Colon (tissue), 2 donors: Measurements from ENCODE around the gene HSPA4.
"Not testable (repeated sequence)": the region's sequence is repeated elsewhere in the genome, so short reads cannot be mapped to it uniquely, and the experiment has no call there.

ENCODE experiments used
- FAIRE-seq: peaks from 2 replicates; lab custom pipeline; 2012; peaks lifted over from hg19 to GRCh38; lab: Jason Lieb, UNC
- donor health status: control.
- donor health status: control.

The HSPA4 gene

DNA sequence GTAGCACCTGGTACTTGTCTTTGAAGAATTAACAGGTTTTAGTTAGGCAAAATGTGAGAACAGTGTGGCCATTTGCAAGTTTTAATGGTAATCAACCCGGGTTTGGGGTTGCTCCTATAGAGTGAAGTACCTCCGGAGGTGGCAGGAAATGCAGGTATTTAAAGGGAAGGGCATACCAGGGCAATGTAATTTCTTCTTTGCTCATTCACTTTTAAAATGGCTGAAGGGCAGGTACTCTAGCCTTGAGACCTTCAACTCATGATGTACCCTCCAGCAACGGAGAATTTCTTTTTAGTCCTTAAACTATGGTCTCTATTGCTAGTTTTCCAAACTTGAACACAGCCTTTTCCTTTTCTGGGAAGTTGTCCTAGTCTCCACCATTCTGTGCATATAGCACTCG is 1.3 kb upstream of the HSPA4 start:
- FAIRE-seq = no peak

DNA sequence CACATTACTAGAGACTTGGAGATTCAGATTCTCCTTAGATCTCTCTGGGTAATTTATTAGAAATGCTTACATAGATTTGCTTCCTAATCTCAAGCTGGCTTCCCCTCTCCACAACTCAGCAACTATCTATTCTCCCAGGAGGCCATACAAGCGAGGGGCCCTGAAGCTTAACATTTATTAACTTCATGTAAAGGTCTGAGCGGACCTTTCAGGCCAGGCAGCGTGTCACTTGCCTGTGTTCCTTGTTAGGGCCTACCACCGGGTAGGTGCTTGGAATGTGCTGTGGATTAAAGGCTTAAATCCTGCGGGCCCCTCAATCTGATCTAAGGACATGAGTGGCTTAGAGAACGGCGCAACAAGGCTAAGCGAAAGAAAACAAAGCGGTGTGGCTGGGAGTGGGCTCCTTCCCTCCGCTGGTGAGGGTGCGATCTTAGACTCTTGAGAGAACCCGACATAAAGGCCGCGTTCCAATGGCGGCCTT is 712 bp upstream of the HSPA4 start:
- no peak for FAIRE-seq

DNA sequence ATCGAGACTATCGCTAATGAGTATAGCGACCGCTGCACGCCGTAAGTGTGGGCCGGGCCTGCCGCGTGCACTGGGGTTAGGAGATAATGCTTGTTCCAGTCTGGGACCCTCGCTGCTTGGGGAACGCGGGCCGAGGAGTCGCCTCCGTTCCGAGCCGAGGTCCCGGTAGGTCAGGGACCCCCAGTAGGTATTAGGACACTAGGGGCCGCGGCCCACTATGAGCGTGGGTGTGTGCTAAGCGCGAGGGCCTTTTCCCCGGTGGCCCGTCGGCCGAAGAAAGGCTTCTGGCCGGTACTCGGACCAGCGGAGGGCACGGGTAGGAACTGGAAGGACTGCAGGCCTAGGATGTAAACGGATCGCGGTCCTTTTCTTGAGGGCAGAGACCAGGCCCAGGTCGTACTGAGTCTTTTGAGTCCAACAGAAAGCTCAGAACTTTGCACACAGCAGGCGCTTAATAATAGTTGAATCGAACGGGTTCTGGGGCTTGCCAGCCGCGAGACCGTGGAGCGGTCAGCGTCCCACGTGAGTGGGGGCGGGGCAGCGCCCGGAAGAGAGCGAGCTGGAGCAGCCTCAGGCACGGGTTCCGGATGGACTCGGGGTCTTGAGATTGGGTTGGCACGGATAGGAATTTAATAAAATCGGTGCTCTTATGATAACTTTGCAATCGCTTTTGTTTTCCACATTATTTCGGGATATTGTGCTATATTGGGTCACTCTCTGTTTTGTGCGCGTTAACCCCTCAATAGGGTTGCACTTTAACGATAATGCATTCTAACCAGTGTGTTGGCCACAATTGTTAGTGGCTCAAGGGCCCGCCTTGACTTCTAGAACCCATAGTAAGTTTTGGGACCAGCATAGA is 733 bp downstream of the HSPA4 start:
- no peak for FAIRE-seq

DNA sequence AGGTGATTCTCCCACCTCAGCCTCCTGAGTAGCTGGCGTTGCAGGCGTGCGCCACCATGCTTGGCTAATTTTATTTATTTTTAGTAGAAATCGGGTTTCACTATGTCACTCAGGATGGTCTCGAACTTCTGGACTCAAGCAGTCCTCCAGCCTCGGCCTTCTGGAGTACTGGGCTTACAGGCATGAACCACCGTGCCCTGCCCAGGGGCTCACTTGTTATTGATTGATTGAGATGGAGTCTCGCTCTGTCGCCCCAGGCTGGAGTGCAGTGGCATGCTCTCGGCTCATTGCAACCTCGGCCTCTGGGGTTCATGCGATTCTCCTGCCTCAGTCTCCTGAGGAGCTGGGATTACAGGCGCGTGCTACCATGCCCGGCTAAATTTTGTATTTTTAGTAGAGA is 1.6 kb downstream of the HSPA4 start:
- no peak for FAIRE-seq

DNA sequence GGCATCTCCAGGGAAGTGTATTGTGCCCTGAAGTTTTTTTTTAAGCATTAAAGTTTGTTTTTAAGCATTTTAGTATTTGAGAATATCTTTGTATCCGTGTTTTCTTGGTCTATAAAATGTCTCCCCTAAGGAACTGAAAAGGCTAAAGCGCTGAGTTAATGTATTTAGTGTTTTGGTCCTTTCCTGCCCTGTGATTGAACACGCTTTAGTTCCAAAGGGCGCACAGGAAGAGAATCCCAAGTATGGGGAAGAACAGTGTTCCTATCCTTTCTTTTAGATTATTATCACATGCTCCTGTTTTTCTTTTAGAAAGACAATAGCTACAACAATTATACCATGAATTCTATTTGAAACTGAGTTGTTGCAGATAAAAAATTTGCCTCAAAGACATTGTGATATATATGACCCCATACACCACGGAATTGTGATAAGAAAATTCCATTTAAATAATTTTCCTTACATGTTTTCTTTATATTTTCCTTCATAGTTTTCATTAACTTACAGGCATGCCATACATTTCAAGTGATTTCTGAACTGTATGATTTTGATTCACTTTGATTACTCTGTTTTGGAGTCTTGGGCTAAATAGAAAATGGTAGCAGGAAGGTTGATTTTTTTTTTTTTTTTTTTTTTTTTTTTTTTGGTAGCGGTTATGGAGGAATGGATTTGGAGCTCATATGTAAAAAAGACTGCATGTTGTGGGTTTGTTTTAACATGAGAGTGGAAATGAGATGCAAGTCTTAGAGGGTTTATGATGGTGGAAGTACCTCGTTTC is 3.1 kb downstream of the HSPA4 start:
- FAIRE-seq = no peak

DNA sequence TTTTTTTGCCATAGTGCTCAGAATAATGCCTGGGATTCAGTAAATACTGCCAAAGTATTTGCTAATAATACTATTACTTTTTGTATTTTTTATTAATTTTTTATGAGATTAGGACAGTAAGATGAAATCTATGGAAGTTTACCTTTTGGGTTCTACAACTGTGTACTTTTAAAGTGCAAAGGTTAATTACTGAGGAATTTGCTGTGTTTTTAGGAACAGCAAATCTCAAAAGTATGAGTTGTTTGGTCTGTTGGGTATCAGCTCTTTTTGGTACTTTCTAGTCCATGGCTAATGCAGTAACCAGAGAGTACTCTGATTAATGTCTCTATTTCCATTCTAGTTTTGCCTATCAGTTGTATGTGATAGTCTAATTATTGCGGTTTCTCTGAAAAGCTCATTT is 5.1 kb downstream of the HSPA4 start:
- no peak for FAIRE-seq

DNA sequence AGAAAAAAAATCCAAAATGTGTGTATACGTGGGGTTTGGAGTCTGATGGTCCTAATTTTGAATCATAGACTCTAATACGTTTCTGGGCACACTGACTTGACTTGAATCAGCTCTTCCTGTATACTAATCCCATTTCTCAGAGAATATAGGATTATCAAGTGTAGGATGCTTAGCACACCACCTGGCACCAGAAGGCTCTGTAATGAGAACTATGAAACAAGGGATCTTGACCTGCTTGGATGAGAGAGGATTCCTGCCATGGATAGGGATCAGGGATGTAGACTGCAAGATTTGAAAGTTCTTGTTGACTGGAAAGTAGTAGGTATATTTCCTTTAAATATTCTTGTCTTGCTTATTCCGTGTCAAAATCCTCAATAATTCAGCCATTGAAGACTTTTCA is 7.8 kb downstream of the HSPA4 start:
- FAIRE-seq = no peak

DNA sequence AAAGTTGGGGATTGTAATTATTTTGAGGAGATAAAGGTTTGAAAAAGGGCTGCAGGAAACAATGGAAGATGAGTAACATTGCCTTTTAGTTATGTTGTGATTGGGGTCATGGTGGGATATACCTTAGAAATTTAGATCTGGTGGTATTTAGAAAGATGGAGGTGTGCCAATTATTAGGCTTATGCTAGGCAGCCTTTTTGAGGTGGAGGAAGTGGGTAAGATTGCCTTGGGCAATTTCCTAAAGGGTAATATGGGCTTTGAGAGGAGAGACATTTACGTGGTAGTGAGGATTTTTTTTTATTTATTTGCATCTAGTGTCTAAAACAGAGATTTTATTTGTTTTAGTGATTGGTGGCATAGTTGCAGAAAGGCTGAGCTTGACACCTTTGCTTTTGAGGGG is 10.5 kb downstream of the HSPA4 start:
- FAIRE-seq = no peak

DNA sequence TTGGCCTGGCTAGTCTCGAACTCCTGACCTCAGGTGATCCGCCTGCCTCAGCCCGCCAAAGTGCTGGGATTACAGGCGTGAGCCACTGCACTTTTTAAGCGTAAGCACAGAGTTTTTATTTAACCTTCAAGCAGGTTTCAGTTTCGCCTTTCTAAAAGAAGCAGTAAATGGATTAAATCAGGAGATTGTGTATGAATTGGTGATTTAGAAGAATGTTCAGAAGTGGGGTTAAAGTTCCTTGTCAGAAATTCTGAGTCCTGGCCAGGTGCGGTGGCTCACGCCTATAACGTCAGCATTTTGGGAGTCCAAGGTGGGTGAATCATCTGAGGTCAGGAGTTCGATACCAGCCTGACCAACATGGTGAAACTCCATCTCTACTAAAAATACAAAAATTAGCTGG is 12.2 kb downstream of the HSPA4 start:
- FAIRE-seq = no peak

DNA sequence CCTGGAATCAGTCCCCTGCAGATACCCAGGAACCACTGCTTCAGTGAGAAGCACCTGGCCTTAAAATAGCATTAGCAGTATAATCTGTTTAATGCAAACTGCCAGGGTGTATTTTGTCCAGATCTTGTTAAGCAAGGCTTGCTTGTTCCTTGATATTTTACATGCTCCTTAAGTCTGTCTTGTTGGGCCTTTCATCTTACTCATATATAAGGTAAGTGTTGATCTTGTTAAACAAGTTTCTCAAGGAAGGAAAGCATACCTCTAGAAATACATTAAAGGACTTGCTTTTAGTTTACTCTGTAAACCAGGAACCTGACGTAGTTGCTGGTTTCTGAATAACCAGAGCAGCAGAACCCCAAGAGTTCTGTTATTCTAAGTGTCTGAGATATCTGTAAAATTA is 13.7 kb downstream of the HSPA4 start:
- no peak for FAIRE-seq

DNA sequence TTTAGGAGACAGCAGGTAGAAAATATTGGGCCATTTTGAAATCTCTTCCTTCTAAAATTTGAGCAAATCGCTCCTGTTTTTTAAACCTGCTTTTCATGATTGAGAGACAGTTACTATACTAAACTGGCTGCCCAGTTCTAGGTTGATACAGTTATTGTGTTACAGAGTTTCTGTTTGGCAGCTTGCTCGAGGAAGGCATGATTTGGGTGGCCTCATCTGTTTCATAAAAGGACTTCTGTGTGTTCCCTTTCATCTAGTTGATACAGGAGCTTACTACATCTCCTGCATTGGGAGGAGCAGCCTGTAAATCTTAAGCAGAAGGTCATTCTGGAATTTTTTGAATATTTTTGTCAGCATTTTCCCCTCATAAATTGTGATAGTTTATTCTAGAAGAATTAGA is 14.2 kb downstream of the HSPA4 start:
- no peak for FAIRE-seq

DNA sequence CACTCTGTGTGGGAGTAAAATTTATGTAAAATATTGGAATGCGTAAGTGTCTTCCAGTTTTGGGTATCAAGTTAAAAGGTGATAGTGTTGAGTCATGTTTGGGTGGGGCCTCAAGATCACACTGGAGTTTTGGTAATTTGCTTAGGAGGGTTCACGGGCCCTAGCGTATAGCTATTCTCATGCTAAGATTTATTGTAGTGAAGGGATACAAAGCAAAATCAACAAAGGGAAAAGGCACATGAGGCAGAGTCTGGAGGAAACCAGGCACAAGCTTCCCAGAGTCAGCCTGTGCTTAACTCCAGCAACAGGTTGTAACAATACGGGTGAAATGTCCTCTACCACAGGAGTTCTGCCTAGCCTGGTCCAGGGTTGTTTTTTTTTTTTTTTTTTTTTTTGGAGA is 20.2 kb downstream of the HSPA4 start:
- FAIRE-seq = no peak

DNA sequence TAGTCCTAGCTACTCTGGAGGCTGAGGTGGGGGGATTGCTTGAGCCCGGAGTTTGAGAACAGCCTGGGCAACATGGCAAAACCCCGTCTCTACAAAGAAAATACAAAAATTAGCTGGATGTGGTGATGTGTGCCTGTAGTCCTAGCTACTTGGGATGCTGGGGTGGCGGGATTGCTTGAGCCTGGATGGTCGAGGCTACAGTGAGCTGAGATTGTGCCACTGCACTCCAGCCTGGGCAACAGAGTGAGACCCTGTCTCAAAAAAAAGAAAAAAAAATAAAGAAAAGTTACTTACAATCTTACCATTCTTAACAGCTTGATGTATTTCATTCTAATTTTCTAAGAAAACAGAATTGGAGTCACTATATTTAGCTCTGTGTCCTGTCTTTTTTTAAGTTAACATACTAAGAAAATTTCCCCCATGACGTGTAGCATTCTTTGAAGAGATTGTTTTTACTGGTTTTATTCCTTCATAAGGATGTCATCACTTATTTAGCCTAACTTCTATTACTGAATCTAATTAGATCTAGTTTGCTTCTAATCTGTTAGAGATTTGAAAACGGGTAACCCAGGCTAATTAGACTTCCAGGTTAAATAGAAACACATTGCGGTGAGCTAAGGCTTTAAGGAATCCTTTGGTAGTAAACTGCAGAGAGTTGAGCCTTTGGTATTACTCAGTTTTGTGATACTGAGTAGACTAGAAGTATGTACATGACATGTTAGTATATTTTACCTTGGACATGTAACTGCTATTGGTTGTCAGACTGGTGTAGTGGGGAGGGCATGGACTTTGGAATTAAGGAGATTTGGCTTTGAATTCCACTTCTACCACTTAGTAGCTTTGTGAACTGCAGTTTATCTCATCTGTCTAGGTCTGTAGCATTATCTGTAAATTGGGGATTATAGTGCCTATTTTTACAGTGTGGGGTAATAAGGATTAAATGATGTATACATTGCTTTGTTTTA is 24.0 kb downstream of the HSPA4 start:
- FAIRE-seq = no peak

DNA sequence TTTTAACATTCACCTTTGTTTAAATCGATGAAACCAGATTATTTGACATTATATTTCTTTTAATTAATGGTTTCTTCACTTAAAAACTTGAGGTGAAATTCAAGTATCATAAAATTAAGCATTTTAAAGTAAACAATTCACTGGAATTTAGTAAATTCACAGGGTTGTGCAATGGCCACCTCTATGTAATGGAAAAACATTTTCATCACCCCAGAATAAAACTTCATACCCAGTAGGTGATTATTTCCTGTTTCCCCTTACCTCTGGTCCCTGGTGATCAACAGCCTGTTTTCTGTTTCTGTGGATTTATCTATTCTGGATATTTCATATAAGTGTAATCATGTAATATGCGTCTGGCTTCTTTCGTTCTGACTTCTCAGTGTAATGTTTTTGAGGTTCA is 27.2 kb downstream of the HSPA4 start:
- no peak for FAIRE-seq

DNA sequence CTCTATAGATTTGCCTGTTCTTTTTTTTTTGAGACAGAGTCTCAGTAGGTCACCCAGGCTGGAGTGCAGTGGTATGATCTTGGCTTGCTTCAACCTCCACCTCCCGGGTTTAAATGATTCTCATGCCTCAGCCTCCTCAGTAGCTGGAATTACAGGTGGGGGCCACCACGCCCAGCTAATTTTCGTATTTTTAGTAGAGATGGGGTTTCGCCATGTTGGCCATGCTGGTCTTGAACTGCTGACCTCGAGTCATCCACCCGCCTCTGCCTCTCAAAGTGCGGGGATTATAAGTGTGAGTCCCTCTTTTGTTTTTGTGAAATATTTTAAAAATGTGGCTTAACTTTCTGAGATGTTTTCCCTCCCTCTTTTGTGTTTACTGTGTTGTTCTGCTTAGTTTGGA is 29.2 kb downstream of the HSPA4 start:
- no peak for FAIRE-seq

DNA sequence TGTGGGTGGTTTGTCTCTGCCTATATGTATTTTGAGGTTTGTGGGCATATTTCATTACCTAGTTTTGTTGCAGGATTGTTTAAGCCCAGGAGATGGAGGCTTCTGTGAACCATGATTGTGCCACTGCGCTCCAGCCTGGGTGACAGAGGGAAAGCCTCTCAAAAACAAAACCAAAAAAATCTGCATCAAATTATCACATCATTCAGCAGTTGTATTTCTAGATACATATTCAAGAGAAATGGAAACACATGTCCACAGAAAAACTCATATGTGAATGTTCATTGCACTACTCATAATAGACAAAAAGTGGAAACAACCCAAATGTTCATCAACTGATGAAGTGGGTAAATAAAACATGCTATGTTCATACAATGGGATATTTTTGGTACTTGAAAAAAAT is 29.9 kb downstream of the HSPA4 start:
- FAIRE-seq = no peak

DNA sequence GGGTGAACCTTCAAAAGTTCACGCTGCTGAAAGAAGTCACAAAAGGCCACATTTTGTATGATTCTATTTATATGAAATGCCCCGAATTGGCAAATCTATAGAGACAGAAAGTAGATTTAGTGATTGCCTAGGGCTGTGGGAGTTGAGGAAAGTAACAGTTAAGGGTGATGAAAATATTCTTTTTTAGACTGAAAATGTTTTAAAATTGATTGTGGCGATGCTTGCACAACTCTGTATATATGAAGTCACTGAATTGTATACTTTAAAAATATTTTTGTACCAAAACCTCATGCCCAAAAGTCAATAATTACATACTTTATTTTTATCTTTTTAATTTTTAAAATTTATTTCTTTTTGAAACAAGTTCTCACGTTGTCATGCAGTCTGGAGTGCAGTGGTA is 30.3 kb downstream of the HSPA4 start:
- FAIRE-seq = no peak

DNA sequence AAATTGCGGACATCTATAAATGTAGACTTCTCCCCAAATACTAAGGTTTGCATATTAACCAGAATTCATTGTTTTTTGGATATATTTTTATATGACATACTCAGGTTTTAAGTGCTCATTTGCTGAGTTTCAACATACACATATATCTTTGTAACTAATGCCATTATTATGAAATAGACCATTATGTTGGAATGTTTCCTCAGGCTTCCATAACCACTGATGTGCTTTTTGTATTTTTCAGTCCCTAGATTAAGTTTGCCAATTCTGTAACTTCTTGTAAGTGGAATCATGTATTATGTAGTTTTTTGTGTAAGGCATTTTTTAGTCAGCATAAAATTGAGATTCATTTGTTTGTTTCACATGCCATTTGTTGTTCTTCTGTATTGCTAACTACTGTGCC is 32.1 kb downstream of the HSPA4 start:
- no peak for FAIRE-seq

DNA sequence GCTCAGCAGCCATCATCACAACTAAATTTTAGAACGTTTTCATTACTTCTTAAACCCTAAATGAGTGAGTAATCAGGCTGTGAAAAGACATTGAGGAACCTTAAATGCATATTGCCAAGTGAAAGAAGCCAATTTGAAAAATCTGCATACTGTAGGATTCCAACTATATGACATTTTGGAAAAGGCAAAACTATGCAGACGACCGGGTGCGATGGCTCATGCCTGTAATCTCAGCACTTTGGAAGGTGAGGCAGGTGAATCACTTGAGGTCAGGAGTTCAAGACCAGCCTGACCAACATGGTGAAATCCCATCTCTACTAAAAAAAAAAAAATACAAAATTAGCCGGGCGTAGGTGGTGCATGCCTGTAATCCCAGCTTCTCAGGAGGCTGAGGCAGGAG is 33.4 kb downstream of the HSPA4 start:
- FAIRE-seq = not testable (repeated sequence)

DNA sequence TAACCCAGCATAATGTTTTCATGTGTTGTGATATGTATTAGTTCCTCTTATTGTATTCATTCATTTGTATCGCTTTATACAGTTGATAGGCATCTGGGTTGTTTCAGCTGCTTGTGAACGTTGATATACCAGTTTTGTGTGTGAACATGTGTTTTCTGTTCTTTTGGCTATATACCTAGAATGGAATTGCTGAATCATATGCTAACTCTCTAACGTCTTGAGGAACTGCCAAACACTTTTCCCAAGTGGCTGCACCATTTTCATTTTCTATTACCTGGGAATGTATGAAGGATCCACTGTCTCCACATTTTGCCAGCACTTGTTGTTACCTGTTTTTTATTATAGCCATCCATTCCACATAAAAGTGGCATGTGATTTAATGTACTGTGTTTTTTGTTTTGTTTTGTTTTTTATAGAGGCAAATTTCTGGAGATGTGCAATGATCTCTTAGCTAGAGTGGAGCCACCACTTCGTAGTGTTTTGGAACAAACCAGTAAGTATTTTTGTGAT is 34.6 kb downstream of the HSPA4 start:
- FAIRE-seq = no peak

DNA sequence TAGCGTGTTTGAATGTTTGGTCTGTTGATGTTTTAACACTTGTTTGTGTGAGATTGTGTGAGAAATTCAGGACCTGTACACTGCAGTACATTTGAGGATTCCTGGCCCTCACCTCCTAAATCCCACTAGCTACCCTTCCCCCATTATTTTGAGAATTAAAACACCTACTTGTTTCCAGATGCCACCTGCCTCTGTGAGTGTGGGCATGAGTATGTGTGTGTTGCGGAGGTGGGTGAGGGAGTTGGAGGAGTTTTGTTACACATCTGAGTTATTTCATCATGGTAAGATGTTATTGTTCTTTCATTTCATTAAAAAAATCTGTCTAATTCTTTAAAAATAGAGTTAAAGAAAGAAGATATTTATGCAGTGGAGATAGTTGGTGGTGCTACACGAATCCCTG is 36.3 kb downstream of the HSPA4 start:
- no peak for FAIRE-seq

DNA sequence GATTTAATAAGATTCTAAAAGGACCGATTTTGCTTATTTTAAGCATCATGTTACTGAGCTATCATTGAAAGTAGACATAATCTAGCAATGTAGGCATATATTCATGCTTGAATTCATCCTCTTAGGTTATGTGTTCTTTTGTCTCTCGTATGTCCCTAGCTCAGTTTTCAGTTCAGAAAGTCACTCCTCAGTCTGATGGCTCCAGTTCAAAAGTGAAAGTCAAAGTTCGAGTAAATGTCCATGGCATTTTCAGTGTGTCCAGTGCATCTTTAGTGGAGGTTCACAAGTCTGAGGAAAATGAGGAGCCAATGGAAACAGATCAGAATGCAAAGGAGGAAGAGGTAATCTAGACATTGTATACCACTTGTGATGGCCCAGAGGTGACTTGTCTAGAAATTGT is 39.2 kb downstream of the HSPA4 start:
- FAIRE-seq = no peak
